Fibroblast of skin of back (primary cell): ENCODE measurements around the gene FOXB1. TPM values are rescaled to one million over a fixed set of nuclear protein-coding genes. Genes with fewer than 3 reads are reported as not detected.

Source experiments
- DNase-seq: peaks from one replicate; pipeline ENCODE4 v3.0.0-alpha.2; 2013
- polyA plus RNA-seq, 2 experiments: library from polyadenylated mRNA; unstranded; fragments of 120-200 nt; gene quantifications; one replicate each; pipeline ENCODE4 v1.2.1, GENCODE V29; 2013; ENCODE audit not compliant: insufficient read length in 2 of 2

Gene FOXB1
- not detected for polyA plus RNA-seq (2013, experiment 1 of 2; ENCODE audit: insufficient read length)
- polyA plus RNA-seq (2013, experiment 2 of 2; ENCODE audit: insufficient read length): not detected

GRCh38 chr15:60004009-60004845 is at the start of gene FOXB1:
Gene FOXB1 (plus strand): TSS chr15:60004311. CDS start chr15:60004964, 653 bp downstream.
- DNase-seq: no peak

- no peak for DNase-seq
Measured at GRCh38 chr15:59958288-59958687, 45.8 kb upstream of the FOXB1 start.

- no peak for DNase-seq
Measured at GRCh38 chr15:59960318-59960717, 43.8 kb upstream of the FOXB1 start.

GRCh38 chr15:59963322-59963721 is 40.8 kb upstream of the FOXB1 start:
- no peak for DNase-seq

GRCh38 chr15:59963925-59964324 is 40.2 kb upstream of the FOXB1 start:
- DNase-seq: no peak

- no peak for DNase-seq
Measured at GRCh38 chr15:59965741-59966140, 38.4 kb upstream of the FOXB1 start.

GRCh38 chr15:59966262-59966661 is 37.8 kb upstream of the FOXB1 start:
- no peak for DNase-seq

- no peak for DNase-seq
Measured at GRCh38 chr15:59968314-59968713, 35.8 kb upstream of the FOXB1 start.

GRCh38 chr15:59972241-59972640 is 31.9 kb upstream of the FOXB1 start:
- DNase-seq: no peak

GRCh38 chr15:59976480-59977271 is 27.4 kb upstream of the FOXB1 start:
- DNase-seq: no peak

GRCh38 chr15:59991834-59992233 is 12.3 kb upstream of the FOXB1 start:
- DNase-seq: no peak

GRCh38 chr15:59993041-59993750 is 10.9 kb upstream of the FOXB1 start:
- DNase-seq: no peak

GRCh38 chr15:59993950-59994401 is 10.1 kb upstream of the FOXB1 start:
- no peak for DNase-seq

GRCh38 chr15:59994526-59994887 is 9.6 kb upstream of the FOXB1 start:
- no peak for DNase-seq

- no peak for DNase-seq
Measured at GRCh38 chr15:59994888-59995557, 9.1 kb upstream of the FOXB1 start.

- DNase-seq: no peak
Measured at GRCh38 chr15:59995568-59996297, 8.4 kb upstream of the FOXB1 start.

- DNase-seq: no peak
Measured at GRCh38 chr15:59996298-59997041, 7.6 kb upstream of the FOXB1 start.

GRCh38 chr15:59997070-59997701 is 6.9 kb upstream of the FOXB1 start:
- DNase-seq: no peak

- DNase-seq: no peak
Measured at GRCh38 chr15:59998305-59998949, 5.7 kb upstream of the FOXB1 start.
